Trophoblast cell (in vitro differentiated cells and primary cell): ENCODE measurements around the gene MUSK.
"Not testable (repeated sequence)": the region's sequence is repeated elsewhere in the genome, so short reads cannot be mapped to it uniquely, and the experiment has no call there.

Experiments
- DNase-seq, 2 donors: peaks; one replicate each; pipeline ENCODE4 v3.0.0-alpha.2; 2016
- H2AFZ ChIP-seq: 2 replicates; pipeline ENCODE4 v1.6.1; 2013; ENCODE audit warnings: low read length, moderate library complexity, mild to moderate bottlenecking; ENCODE audit not compliant: insufficient read depth, poor library complexity
- H2AK5ac ChIP-seq: 2 replicates; pipeline ENCODE4 v1.6.1; 2013; ENCODE audit warnings: mild to moderate bottlenecking, low read length
- H2BK120ac ChIP-seq: 2 replicates; pipeline ENCODE4 v1.6.1; 2013; ENCODE audit warnings: low read length, mild to moderate bottlenecking, moderate library complexity; ENCODE audit not compliant: insufficient read depth, poor library complexity
- H2BK12ac ChIP-seq: 2 replicates; pipeline ENCODE4 v1.6.1; 2013; ENCODE audit warnings: mild to moderate bottlenecking, low read length, moderate library complexity
- H2BK5ac ChIP-seq: 2 replicates; pipeline ENCODE4 v1.6.1; 2013; ENCODE audit warnings: low read length, low read depth, moderate library complexity, mild to moderate bottlenecking; ENCODE audit not compliant: poor library complexity
- H3K14ac ChIP-seq: 2 replicates; pipeline ENCODE4 v1.6.1; 2013; ENCODE audit warnings: mild to moderate bottlenecking, low read length
- H3K18ac ChIP-seq: 2 replicates; pipeline ENCODE4 v1.6.1; 2013; ENCODE audit warnings: mild to moderate bottlenecking, low read length
- H3K23ac ChIP-seq: 2 replicates; pipeline ENCODE4 v1.6.1; 2013; ENCODE audit warnings: low read length
- H3K27ac ChIP-seq: 2 replicates; pipeline ENCODE4 v1.5.1; 2013; ENCODE audit warnings: low read depth, mild to moderate bottlenecking, inconsistent platforms, low read length, moderate library complexity
- H3K27me3 ChIP-seq: 2 replicates; pipeline ENCODE4 v1.6.1; 2013; ENCODE audit warnings: inconsistent platforms, mild to moderate bottlenecking, low read length, moderate library complexity; ENCODE audit not compliant: insufficient read depth
- H3K36me3 ChIP-seq, 2 experiments: 1 replicate in 1 of 2; 2 replicates in 1 of 2; pipeline ENCODE4 v1.6.1; 2013; ENCODE audit warnings: low read length in 2 of 2, mild to moderate bottlenecking in 2 of 2, moderate library complexity in 1 of 2; ENCODE audit not compliant: insufficient read depth in 2 of 2, control insufficient read depth in 1 of 2
- H3K4ac ChIP-seq: 2 replicates; pipeline ENCODE4 v1.6.1; 2013; ENCODE audit warnings: low read depth, mild to moderate bottlenecking, low read length, moderate library complexity
- H3K4me1 ChIP-seq, 2 experiments: 1 replicate in 1 of 2; 2 replicates in 1 of 2; pipeline ENCODE4 v1.6.1; 2013; ENCODE audit warnings: low read length in 2 of 2, mild to moderate bottlenecking in 2 of 2, moderate library complexity in 1 of 2; ENCODE audit not compliant: insufficient read depth in 2 of 2, control insufficient read depth in 1 of 2
- H3K4me2 ChIP-seq: 2 replicates; pipeline ENCODE4 v1.6.1; 2013; ENCODE audit warnings: inconsistent platforms, mild to moderate bottlenecking, low read length, moderate library complexity
- H3K4me3 ChIP-seq: 2 replicates; pipeline ENCODE4 v1.5.1; 2013; ENCODE audit warnings: mild to moderate bottlenecking, low read depth, low read length, inconsistent platforms
- H3K79me1 ChIP-seq: one replicate; pipeline ENCODE4 v1.6.1; 2013; ENCODE audit warnings: low read length
- H3K79me2 ChIP-seq: 2 replicates; pipeline ENCODE4 v1.6.1; 2013; ENCODE audit warnings: low read length, mild to moderate bottlenecking; ENCODE audit not compliant: control insufficient read depth, insufficient read depth, poor library complexity
- H3K9ac ChIP-seq: 2 replicates; pipeline ENCODE4 v1.6.1; 2013; ENCODE audit warnings: mild to moderate bottlenecking, low read length
- H3K9me3 ChIP-seq: 2 replicates; pipeline ENCODE4 v1.6.1; 2013; ENCODE audit warnings: low read depth, mild to moderate bottlenecking, control low read depth, inconsistent platforms, low read length; ENCODE audit not compliant: insufficient read depth
- H4K12ac ChIP-seq: 2 replicates; pipeline ENCODE4 v1.6.1; 2013; ENCODE audit warnings: low read depth, mild to moderate bottlenecking, low read length, moderate library complexity
- H4K8ac ChIP-seq: 2 replicates; pipeline ENCODE4 v1.6.1; 2013; ENCODE audit warnings: low read depth, mild to moderate bottlenecking, low read length, moderate library complexity
- H4K91ac ChIP-seq: one replicate; pipeline ENCODE4 v1.6.1; 2013; ENCODE audit warnings: low read depth, mild to moderate bottlenecking, low read length, moderate library complexity
- WGBS: extraction: QIAGEN DNeasy Blood & Tissue Kit; methylation state at CpG from one replicate; pipeline ENCODE4 v1.1.7; 2013; ENCODE audit warnings: missing lambda C conversion rate; ENCODE audit not compliant: insufficient read length, insufficient coverage; ENCODE audit errors: extremely low coverage; 5-methylcytosine and 5-hydroxymethylcytosine counted together

The MUSK gene

DNA sequence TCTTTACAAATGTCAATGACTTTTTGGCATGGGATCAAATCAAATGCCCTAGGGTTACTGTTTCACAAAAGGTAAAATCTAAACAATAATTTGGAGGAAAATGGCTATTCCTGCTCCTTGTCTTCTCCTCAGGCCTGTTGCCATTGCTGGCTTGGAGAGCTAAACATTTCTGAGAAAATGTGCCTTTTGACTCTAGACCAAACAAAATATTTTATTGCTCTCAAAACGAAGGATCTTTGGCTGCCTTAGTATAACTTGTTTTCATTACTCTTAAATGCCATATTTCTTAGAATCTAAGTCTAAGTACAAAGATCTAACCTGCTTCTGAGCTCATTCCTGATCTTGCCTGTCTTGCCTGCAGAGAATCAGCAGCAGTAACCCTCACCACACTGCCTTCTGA is 116.6 kb downstream of the MUSK start:
- no peak overlapping the region for H3K14ac ChIP-seq
- H2AK5ac ChIP-seq = no peak overlapping the region
- H2BK120ac ChIP-seq = no peak overlapping the region
- no peaks in the 10 kb centered on the region for H3K36me3 ChIP-seq
- H3K4ac ChIP-seq = no peak overlapping the region
- H3K9me3 ChIP-seq = no peaks in the 10 kb centered on the region
- H3K4me3 ChIP-seq = no peak overlapping the region
- H2BK12ac ChIP-seq = no peak overlapping the region
- no peak overlapping the region for H4K12ac ChIP-seq
- no peak overlapping the region for H3K23ac ChIP-seq
- H3K27me3 ChIP-seq = no peaks in the 10 kb centered on the region
- no peak for DNase-seq
- WGBS = no CpG with 5 or more reads among the region's 1 CpG
- no peak overlapping the region for H4K91ac ChIP-seq
- H3K27ac ChIP-seq = no peak overlapping the region
- no peaks in the 10 kb centered on the region for H3K4me1 ChIP-seq
- H3K4me2 ChIP-seq = no peak overlapping the region
- no peak overlapping the region for H4K8ac ChIP-seq
- no peak overlapping the region for H2BK5ac ChIP-seq
- H3K18ac ChIP-seq = no peak overlapping the region
- H3K79me1 ChIP-seq = no peaks in the 10 kb centered on the region
- H3K79me2 ChIP-seq = no peaks in the 10 kb centered on the region
- no peak overlapping the region for H3K9ac ChIP-seq
- no peak overlapping the region for H2AFZ ChIP-seq

DNA sequence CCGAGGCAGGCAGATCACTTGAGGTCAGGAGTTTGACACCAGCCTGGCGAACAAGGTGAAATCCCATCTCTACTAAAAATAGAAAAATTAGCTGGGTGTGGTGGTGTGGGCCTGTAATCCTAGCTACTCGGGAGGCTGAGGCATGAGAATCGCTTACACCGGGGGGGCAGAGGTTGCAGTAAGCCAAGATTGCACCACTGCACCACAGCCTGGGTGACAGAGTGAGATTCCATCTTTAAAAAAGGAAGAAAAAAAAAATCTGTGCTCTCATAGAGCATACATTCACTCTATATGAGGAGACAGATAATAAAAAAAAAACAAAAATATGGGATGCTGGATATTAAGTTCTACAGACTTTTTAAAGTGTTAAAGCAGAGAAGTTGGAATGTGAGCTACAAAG is 119.8 kb downstream of the MUSK start:
- peak; percentile 64 to 68 for DNase-seq
- not testable (repeated sequence) for H3K79me1 ChIP-seq, H3K27ac ChIP-seq, H3K4me3 ChIP-seq, H2BK5ac ChIP-seq, H2BK120ac ChIP-seq, H3K27me3 ChIP-seq, H4K12ac ChIP-seq, H3K23ac ChIP-seq, H3K4ac ChIP-seq, H3K9me3 ChIP-seq, H3K4me1 ChIP-seq, H3K79me2 ChIP-seq, H2BK12ac ChIP-seq, H3K36me3 ChIP-seq, H4K91ac ChIP-seq, H3K18ac ChIP-seq, H2AFZ ChIP-seq, H3K4me2 ChIP-seq, H2AK5ac ChIP-seq, H3K14ac ChIP-seq, H4K8ac ChIP-seq, H3K9ac ChIP-seq
- WGBS = no CpG with 5 or more reads among the region's 5 CpGs

DNA sequence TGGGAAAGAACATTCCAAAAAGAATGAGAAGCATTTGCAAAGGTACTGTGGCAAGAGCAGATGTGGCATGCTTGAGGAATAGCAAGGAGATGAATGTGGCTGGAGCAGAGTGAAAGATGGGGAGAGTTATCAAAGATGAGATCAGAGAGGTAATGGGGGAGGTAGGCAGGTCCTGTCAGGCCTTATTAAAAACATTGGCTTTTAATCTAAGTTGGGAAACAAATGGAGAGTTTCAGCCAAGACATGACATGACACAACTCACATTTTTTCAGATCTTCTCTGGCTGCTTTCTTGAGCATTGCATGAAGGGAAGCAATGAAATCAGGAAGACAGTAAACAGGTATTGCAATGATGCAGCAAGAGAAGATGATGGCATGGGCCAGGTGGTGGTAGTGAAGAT is 120.3 kb downstream of the MUSK start:
- Histone ChIP-seq H4K12ac (no peak overlapping the region), H3K4me3 (no peak overlapping the region), H3K4me2 (no peak overlapping the region), H3K36me3 (no peaks in the 10 kb centered on the region), H3K79me2 (no peaks in the 10 kb centered on the region), H2AK5ac (no peak overlapping the region), H3K4ac (no peak overlapping the region), H2BK120ac (no peak overlapping the region), H3K18ac (no peak overlapping the region), H4K8ac (no peak overlapping the region), H3K27me3 (no peaks in the 10 kb centered on the region), H4K91ac (no peak overlapping the region), H3K14ac (no peak overlapping the region), H3K4me1 (no peaks in the 10 kb centered on the region), H2BK5ac (no peak overlapping the region), H3K9ac (no peak overlapping the region), H2AFZ (no peak overlapping the region), H3K9me3 (no peaks in the 10 kb centered on the region), H3K79me1 (no peaks in the 10 kb centered on the region), H3K27ac (no peak overlapping the region), H3K23ac (no peak overlapping the region), H2BK12ac (no peak overlapping the region)
- peak; percentile 71 to 78 for DNase-seq

DNA sequence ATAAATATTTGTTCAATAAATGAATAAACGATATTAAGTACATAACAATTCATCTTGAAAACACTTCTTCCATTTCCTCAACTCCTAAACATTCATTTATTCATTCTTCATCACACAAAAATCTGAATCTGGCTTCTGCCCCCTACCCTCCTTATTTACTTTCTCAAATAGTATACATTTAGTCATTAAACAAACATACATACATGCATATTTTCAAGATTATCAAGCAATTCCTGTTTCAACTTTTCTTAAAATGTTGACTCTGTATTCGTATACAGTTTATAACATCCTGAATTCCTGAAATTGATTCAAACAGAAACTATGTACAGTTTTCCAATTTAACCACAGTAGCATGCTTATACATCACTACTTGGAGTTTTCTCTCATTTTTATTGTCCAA is 129.0 kb downstream of the MUSK start:
- H2BK5ac ChIP-seq = no peak overlapping the region
- no peak overlapping the region for H3K4ac ChIP-seq
- WGBS = no CpG with 5 or more reads among the region's 2 CpGs
- H3K4me3 ChIP-seq = no peak overlapping the region
- H3K79me1 ChIP-seq = no peaks in the 10 kb centered on the region
- H2BK12ac ChIP-seq = no peak overlapping the region
- H3K4me2 ChIP-seq = no peak overlapping the region
- no peaks in the 10 kb centered on the region for H3K79me2 ChIP-seq
- H3K4me1 ChIP-seq = no peaks in the 10 kb centered on the region
- H2BK120ac ChIP-seq = no peak overlapping the region
- DNase-seq = no peak
- H3K9ac ChIP-seq = no peak overlapping the region
- H4K91ac ChIP-seq = no peak overlapping the region
- no peak overlapping the region for H2AK5ac ChIP-seq
- no peaks in the 10 kb centered on the region for H3K36me3 ChIP-seq
- peaks cover 2% of the 10 kb centered on the region for H3K9me3 ChIP-seq
- H3K18ac ChIP-seq = no peak overlapping the region
- H4K8ac ChIP-seq = no peak overlapping the region
- no peak overlapping the region for H3K23ac ChIP-seq
- no peak overlapping the region for H2AFZ ChIP-seq
- H3K27ac ChIP-seq = no peak overlapping the region
- H3K14ac ChIP-seq = no peak overlapping the region
- no peak overlapping the region for H4K12ac ChIP-seq
- H3K27me3 ChIP-seq = no peaks in the 10 kb centered on the region

DNA sequence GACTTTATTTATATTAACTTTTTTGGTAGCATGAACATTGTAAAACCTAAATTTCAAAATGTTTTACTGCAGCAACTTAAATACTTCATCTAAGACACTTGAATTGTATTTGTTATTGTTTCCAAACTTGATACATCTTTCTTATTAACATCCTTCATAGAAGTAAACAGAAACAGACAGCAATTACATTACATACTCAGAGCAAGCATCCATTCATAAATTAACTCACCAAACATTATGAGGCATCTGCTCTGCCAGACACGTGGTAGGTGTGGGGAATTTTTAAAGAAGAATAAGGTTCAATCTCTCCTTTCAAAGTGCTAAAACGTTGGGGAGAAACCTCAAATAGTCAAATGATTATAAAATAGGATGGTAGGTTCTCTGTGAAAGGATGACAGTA is 130.8 kb downstream of the MUSK start:
- no peaks in the 10 kb centered on the region for H3K36me3 ChIP-seq
- H4K8ac ChIP-seq = no peak overlapping the region
- H2BK12ac ChIP-seq = no peak overlapping the region
- H3K4me3 ChIP-seq = no peak overlapping the region
- no peak overlapping the region for H3K18ac ChIP-seq
- peaks cover 2% of the 10 kb centered on the region for H3K9me3 ChIP-seq
- H3K4me2 ChIP-seq = no peak overlapping the region
- DNase-seq = no peak
- no peak overlapping the region for H3K14ac ChIP-seq
- WGBS = no CpG with 5 or more reads among the region's 2 CpGs
- no peaks in the 10 kb centered on the region for H3K27me3 ChIP-seq
- H4K91ac ChIP-seq = no peak overlapping the region
- H3K4ac ChIP-seq = no peak overlapping the region
- H3K79me2 ChIP-seq = no peaks in the 10 kb centered on the region
- no peak overlapping the region for H2BK5ac ChIP-seq
- no peak overlapping the region for H4K12ac ChIP-seq
- no peak overlapping the region for H2AFZ ChIP-seq
- no peaks in the 10 kb centered on the region for H3K4me1 ChIP-seq
- no peak overlapping the region for H2BK120ac ChIP-seq
- no peak overlapping the region for H3K27ac ChIP-seq
- no peak overlapping the region for H3K23ac ChIP-seq
- no peak overlapping the region for H2AK5ac ChIP-seq
- H3K9ac ChIP-seq = no peak overlapping the region
- H3K79me1 ChIP-seq = no peaks in the 10 kb centered on the region
